GM19043 (cell line): ENCODE measurements around the gene EMC9.

Source experiments
- ATAC-seq: cut with Tn5 transposase; IDR thresholded peaks from one replicate; pipeline ENCODE4 v1.9.1; 2021; ENCODE audit warnings: low read depth; ENCODE audit not compliant: unreplicated experiment

The EMC9 gene

GRCh38 chr14:24177891-24178290, 36.5 kb upstream of the EMC9 start:
- no peak for ATAC-seq

DNA sequence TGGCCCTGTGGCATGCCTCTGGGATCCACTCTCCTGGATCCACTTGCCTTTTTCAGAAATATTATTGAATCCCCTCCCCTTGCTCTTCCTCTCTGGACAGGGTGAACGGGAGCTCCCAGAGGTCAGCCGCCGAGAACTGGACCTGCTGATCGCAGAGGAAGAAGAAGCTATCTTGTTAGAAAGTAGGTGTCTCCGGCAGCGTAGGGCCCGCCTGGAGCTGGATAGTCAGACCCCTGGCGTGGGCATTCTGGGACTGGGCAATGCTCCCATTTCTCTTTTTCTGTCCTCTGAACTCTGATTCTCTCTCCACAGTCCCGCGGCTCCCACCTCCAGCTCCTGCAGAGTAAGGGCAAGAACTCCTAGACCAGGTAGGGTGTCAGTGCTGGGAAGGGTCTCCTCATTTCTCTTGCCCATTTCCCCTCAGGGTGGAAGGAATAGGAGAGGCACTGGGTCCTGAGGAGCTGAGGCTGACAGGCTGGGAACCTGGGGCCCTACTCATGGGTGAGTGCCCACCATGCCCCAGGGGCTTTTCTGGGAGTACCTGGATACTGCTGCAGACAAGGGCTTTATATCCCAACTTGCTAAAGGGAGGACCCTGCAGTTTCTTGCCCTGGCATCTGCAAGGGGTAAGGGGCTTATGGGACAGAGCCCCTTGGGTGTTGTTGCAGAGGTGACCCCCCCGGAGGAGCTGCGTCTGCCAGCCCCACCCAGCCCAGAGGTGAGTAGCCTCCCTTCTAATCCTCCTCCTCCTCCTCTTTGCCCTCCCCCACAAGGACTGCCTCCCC, 35.8 kb upstream of the EMC9 start:
- ATAC-seq, result no peak

DNA sequence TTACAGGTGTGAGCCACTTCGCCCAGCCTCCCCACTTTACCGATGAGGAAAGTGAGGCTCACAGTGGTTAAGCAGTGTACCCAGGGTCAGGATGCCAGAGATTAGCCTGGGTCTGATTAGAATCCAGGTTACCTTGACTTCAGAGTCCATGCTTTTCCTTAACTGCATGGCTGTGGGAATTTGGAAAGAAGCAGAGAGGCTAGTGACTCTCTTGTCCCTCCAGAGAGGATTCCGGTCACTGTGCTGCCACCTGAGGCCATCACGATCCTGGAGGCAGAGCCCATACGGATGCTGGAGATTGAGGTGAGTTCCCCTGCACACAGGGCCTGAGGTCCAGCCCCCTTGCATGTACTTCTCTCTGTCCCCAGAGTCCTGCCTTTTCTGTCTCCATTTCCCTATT, 35.2 kb upstream of the EMC9 start:
- no peak for ATAC-seq

DNA sequence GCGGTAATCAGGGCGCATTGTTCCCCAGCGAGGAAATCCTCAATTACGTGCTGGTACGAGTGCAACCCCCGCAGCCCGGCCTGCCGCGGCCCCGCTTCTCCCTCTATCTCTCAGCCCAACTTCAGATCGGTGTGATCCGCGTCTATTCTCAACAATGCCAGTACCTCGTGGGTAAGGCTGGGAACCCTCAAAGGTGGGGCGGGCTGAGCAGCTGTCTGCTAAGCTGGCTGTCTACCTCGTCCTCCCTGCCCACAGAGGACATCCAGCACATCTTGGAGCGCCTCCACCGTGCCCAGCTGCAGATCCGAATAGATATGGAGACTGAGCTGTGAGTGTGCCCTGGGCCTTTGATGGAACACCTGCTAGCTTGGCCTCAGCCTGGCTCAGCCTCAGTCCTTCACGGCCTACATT, 31.5 kb upstream of the EMC9 start:
- ATAC-seq, result no peak

DNA sequence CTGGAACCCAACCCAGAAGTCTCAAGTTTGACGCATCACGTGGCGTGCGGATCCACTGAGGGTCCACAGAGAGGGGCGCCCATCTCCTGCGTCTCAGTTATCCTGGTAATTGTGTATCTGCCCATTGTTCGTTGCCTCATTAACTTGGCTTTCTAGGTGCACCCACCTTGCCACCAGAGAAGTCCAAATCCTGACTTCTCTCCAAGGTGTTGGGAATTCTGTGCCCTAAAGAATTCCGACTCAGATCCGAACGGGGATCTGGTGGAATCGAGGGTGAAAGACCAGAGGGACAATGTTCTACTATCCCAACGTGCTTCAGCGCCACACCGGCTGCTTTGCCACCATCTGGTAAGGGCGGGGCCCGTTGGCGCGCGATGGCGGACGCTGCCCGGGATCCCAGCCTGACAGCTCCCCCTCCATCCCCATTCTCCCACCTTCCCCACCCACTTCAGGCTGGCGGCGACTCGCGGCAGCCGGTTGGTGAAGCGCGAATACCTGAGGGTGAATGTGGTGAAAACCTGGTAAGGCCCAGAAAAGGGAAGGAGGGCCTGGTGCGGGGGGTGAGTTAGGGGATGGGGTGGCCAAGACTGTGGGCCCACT, 31.0 kb upstream of the EMC9 start:
- no peak for ATAC-seq

DNA sequence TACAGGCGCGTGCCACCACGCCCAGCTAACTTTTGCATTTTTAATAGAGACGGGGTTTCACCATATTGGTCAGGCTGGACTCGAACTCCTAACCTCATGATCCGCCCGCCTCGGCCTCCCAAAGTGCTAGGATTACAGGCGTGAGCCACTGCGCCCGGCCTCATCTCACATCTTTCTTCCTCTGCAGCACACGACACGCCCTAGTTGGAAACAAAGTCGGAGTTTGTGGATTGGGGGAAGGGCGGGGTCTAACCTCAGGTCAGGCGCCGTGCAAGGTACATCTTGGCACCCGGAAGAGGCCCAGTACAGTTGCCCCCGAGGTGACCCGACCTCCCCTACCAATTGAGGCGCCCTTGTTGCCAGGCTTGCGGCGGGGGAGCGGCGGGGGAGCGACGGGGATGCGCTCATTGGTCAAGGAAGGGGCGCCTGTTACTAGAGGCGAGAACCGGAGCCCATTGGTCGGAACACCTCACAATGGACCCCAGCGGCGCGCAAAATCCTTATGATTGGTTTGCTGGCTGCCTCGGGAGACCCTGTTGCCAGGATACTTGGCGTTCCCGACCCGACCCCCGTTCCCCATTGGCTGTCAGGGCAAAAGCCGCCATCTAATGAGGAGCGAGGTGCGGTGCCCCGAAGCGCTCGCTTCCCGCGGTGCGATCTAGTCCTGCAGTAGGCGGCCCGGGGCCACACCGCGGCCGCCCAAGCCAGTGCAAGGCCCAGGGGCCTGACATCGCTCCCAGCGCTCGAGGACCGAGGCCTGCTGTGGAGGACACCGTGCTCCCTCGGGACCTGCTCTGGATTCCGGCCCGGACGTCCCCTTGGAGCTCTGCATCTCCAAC, 30.2 kb upstream of the EMC9 start, which contains the start of gene REC8:
TSS of gene REC8 (plus strand) at position 659 of the 839 bp plus-strand sequence. CDS start 473 bp downstream, outside the sequence.
- ATAC-seq, result peak; percentile 83

DNA sequence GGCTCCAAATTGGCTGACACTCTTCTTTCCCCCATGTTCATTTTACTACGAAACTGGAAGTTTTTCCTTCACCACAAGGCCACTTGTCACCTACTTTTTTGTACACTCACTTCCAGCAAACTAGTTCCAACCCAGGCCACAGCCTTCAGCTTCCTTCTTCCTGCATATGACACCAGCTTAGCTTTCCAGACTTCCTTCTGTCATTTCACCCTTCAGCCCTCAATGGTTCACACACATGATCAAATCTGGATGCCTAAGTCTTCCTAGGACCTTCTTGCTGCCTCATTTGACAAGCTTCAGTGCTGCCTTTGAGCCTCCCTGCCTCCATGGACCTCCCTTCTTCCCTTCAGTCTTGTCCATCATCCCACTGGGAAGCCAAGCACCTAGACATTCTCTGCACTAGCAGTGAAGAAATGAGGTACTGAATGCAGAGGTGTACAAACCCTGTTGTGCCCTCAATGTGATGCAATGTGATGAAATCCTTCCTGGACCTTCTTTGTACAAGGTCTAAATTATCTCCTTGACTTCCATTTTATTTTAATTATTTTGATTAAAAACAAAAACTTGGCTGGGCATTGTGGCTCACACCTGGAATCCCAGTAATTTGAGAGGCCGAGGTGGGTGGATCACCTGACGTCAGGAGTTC, 26.2 kb upstream of the EMC9 start:
- no peak for ATAC-seq

GRCh38 chr14:24165785-24166184, 24.4 kb upstream of the EMC9 start:
- ATAC-seq, result no peak

DNA sequence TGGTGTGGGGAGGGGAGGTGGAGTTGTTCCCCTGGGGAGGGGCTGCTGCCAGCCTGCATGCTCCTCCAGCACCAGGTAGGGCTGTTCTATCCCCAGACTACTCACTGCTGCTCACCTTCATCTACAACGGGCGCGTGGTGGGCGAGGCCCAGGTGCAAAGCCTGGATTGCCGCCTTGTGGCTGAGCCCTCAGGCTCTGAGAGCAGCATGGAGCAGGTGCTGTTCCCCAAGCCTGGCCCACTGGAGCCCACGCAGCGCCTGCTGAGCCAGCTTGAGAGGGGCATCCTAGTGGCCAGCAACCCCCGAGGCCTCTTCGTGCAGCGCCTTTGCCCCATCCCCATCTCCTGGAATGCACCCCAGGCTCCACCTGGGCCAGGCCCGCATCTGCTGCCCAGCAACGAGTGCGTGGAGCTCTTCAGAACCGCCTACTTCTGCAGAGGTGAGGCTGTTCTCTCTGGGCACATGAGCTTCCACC, 23.2 kb upstream of the EMC9 start:
- ATAC-seq, result no peak

- ATAC-seq, result no peak
Measured at GRCh38 chr14:24162093-24162492, 20.7 kb upstream of the EMC9 start.

- ATAC-seq, result peak; percentile 80
Measured at GRCh38 chr14:24160850-24161804, 19.7 kb upstream of the EMC9 start, which contains the start of gene IRF9. Gene IRF9, plus strand, starts transcription at chr14:24161265. Its CDS starts 880 bp downstream, at chr14:24162145.

DNA sequence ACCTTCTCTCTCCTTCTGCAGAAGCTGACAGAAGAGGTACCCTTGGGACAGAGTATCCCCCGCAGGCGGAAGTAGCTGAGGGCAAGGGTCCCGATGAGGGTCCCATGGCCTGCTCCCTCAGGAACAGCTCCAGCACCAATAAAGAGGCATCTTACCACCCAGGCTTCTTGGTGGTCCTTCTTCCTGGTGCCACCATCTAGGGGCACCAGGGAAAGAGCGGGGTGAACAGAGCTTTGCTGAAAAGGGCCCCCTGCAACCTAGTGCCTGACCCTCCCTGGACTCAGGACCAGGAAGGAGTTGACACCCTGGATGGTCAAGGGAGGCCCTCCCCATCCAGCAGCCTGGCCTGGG, 19.1 kb upstream of the EMC9 start:
- ATAC-seq, result no peak

- ATAC-seq, result no peak
Measured at GRCh38 chr14:24159777-24160498, 18.5 kb upstream of the EMC9 start.

GRCh38 chr14:24157331-24157730, 15.9 kb upstream of the EMC9 start:
- ATAC-seq, result no peak

- ATAC-seq, result no peak
Measured at GRCh38 chr14:24156840-24157239, 15.4 kb upstream of the EMC9 start.

- ATAC-seq, result no peak
Measured at GRCh38 chr14:24155100-24155499, 13.7 kb upstream of the EMC9 start.

GRCh38 chr14:24151404-24152080, 10.2 kb upstream of the EMC9 start:
- ATAC-seq, result no peak

- no peak for ATAC-seq
Measured at GRCh38 chr14:24150993-24151392, 9.6 kb upstream of the EMC9 start.
